ENCODE measurements around the gene NELFB.

GRCh38 chr9:137286975-137287383 lies 31.9 kb downstream of the NELFB start:
- TF ChIP-seq CTCF (optimal IDR thresholded peaks at IDR 0.05 in 1 of 3, IDR thresholded peaks at IDR 0.05 in 1 of 3, conservative IDR thresholded peaks at IDR 0.05 in 1 of 3; ENCODE audit: extremely low read depth in 1 of 3, insufficient read depth in 2 of 3, low read length in 3 of 3) (peak; percentile 70 to 83 (median 77)), EZH2 (IDR thresholded peaks at IDR 0.05; ENCODE audit: low read length) (no peak)
